Activated CD8-positive, alpha-beta memory T cell treated with anti-CD3 and anti-CD28 coated beads, Interleukin-2, amount 50 U/mL, for 1 hour (primary cell): ENCODE results near the gene ZNF516.
A peak's percentile ranks its signal among the peaks of the same experiment; 100 is the strongest.

ENCODE experiments used
- DNase-seq: peaks from one replicate; pipeline ENCODE4 v3.0.0-alpha.2; 2020; ENCODE audit errors: extremely low read depth

The ZNF516 gene

DNA sequence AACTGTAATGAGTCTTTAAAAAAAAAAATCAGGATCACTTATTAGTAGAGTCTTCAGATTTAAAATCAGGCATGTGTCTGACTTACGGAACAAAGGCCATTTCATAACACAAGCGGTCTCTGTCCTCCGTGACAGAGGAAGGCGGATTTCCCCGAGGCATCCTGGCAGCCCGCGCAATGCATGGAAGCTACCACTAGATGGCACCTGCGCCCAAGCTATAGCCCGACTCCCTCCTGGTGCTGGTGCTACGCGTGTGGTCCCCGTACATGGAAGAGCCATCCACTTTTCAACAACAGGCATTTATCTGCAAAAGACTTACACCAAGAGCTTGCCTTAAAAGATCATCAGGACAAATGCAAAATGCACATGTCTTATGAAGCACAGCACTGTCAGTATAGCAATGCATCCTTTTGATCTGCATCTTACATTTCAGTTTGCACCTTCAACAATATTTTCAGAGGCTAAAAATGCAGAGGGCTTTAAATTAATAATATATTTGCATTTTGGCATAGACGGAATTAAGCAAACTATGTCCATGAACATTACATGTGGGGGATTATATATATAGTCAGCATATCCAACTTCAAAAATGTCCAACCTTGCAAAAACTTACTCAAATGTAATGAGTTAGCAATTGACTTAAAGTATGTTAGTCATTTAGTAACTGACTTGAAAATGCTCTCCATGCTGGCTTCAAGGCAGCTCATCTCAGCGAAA, 96.0 kb downstream of the ZNF516 start:
- DNase-seq: peak; percentile 48

DNA sequence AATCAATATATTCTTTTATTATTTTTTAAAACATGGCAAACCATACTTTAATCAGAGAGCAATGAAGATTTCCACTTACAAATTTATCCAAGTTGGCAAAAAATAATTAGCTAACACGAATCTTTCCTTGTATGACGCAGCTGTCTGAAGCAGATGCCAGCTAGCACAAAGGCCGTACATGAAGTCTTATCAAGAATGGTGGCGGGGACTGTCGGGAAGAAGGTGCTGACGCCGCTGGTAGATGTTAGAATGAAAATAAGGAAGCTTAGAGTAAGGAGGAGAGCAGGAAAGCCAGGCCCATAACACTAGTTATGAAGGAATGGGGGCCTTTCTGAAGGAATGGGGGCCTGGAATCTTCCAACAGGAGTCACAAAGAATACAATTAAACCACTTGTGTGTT, 96.7 kb downstream of the ZNF516 start:
- DNase-seq: no peak

GRCh38 chr18:76397631-76398030, 97.4 kb downstream of the ZNF516 start:
- no peak for DNase-seq

GRCh38 chr18:76396792-76397191, 98.2 kb downstream of the ZNF516 start:
- DNase-seq: no peak

- no peak for DNase-seq
Measured at GRCh38 chr18:76395609-76396008, 99.4 kb downstream of the ZNF516 start.

- no peak for DNase-seq
Measured at GRCh38 chr18:76394780-76395476, 100.1 kb downstream of the ZNF516 start.

GRCh38 chr18:76392349-76392748, 102.7 kb downstream of the ZNF516 start:
- no peak for DNase-seq

GRCh38 chr18:76391746-76392145, 103.3 kb downstream of the ZNF516 start:
- no peak for DNase-seq

GRCh38 chr18:76391038-76391437, 104.0 kb downstream of the ZNF516 start:
- DNase-seq: no peak

DNA sequence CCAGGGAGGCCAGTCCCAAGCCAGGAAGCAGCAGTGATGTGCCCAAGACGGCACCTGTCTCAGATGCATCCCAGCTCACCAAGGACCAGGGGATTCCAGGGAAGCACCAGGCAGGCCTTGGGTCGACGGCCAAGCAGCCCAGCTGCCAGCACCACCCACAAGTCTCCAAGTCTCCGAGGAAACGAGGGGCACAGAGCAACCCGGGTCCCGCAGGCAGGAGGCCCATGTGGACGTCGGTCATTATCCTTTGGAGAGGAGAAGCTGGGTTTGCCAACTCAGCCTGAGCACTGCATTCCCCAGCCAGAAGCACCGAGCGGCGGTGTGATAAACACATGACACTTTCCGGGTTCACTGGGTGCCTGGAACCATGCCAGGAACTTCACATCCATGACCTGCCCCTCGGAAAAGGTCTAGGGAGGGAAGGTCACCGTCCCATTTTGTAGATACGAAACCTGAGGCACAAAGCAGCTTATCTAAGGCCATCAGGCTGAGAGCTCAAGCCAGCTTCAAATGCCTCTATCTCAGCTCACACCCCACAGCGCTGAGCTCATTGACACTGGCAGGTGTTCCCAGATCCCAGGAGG, 104.5 kb downstream of the ZNF516 start:
- DNase-seq: no peak

DNA sequence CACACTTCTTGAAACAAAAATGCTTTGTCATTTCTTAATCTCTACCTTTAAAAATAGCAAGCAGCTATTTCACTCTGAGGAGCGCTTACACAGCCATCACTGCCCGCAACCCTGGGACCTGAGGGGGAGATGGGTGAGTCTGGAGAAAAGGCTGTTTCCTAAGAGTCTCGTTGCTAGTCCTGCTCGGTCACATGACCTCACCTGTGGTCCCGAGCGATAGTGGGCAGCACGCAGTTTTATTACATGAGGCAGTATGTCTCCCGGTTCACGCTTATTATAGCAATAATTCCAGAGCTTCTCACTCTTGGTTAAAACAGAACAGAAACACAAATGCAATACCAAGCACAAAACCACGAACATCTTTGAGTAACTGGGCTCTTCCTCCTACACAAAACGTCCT, 105.3 kb downstream of the ZNF516 start:
- DNase-seq: no peak

DNA sequence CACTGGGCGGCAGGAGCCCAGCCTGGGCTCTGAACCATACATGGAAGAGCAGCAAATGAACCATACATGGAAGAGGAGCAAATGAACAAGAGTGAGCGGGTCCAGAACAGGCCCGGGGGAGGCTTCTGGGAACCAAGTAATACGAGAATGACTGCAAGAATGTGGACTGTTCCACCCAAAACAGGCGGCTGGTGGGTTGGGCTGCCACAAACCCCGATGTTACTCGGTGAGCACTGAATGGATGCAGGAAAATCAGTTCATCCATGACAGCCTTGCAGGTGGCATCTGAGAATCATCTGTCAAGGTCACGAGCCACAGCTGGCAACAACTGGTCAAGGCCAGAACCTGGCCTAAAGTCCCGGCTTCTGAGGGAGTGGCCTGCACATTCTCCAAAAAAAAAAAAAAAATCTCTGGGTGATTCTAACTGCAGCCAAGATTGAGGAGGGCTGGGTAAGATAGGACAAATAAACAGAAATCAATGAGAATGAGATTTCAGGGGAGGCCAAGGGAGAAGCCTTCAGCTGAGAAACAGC, 106.1 kb downstream of the ZNF516 start:
- DNase-seq: no peak

GRCh38 chr18:76388261-76388660, 106.8 kb downstream of the ZNF516 start:
- no peak for DNase-seq

- no peak for DNase-seq
Measured at GRCh38 chr18:76387608-76388007, 107.4 kb downstream of the ZNF516 start.

GRCh38 chr18:76386886-76387285, 108.2 kb downstream of the ZNF516 start:
- DNase-seq: no peak

DNA sequence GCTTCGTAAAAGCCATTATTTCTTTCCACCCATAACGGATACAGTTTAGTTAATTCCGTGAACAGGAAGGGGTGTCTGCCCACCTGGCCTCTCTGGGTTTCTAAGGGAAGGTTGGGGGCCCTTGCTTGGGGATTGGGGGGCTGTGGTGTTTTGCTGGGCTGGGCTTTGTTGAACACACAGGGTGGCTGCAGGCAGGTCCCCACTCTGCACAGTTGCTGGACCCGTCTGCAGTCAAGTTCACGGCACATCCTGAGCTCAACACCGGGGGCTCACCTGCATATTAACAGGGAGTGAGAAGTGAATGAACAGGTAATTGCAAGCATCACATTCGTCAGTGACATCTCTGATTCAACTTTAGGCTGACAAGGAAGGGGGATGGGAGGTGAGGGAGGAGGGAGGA, 109.0 kb downstream of the ZNF516 start:
- no peak for DNase-seq

- no peak for DNase-seq
Measured at GRCh38 chr18:76385681-76385975, 109.4 kb downstream of the ZNF516 start.

DNA sequence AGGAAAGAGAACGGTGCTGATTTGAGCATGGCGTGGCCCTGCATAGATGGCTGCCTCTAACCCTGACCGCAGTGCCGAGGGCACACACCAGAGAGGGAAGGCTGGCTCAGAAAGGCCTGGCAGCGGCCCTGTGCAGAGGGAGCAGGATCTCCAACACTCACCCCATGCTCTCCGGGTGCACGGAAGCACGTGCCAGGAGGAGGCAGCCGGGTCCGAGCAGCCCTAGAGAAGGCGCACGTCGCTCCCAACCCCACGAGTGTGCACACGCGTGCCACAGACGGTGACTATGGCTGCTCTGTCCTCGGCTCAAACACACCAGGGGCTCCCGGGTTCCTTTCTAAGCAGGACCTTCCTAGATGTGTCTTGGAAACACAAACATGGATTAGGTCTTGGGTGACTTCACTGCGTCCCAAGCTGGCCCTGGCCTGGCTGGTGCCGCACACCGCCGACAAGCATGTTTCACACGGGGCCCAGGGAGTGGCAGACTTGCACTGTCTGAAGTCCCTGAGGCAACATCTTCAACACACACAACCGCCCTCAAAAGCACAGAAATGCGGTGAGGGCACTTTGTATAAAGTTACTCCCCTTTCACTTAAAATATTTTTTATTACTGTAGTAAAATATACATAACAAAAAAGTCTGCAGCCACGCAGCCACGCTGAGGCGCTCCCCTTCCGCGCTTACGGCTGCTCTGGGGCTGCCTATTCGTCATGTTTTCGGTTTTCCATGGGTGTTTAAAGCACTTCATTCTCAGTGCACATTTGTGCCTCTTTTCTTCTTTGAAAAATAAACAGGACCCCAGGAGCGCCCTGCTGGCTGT, 110.0 kb downstream of the ZNF516 start:
- DNase-seq: no peak

- no peak for DNase-seq
Measured at GRCh38 chr18:76384114-76384790, 110.8 kb downstream of the ZNF516 start.

DNA sequence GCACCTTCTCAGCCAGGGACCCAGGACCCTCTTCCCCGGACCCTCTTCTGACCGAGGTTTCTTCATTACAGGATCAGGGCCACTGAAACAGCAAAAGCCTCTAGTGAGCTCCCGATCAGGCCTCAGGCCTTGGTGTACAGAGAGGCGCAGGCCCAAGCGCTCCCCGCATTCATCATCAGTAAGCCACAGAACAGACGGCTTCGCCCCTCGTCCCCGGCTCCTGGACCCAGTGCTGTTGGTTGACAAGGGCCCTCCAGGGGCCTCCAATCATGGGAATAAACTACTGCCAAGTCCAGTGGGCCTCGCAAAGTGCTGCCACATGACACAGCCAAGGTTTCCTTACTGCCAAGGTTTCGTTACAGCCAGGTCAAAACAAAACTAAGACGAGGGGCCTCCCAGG, 111.4 kb downstream of the ZNF516 start:
- no peak for DNase-seq

DNA sequence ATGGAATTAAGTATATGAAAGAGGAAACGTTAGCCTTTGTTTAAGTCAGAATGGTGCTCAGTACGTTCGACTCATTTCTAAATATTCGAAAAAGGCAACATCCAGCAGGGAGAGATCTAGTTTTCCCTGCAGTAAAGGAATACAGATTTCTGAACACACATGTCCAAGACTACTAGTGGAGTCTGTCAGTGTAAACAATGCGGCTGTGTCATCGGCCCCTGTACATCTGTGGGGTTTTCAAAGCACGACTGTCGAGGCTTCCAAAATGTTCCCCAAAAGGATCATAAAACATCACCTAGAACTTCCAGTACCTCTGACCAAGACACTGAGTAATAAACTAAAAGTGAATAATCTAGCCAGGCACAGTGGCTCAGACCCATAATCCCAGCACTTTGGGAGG, 112.8 kb downstream of the ZNF516 start:
- no peak for DNase-seq
